NCI-H1105 (cell line): Measurements from ENCODE around the gene FRYL.
"Not testable (repeated sequence)": the region's sequence is repeated elsewhere in the genome, so short reads cannot be mapped to it uniquely, and the experiment has no call there.

ENCODE experiments used
- DNase-seq: peaks from one replicate; lab custom pipeline; 2025; lab: John Stamatoyannopoulos, UW

FRYL gene

DNA sequence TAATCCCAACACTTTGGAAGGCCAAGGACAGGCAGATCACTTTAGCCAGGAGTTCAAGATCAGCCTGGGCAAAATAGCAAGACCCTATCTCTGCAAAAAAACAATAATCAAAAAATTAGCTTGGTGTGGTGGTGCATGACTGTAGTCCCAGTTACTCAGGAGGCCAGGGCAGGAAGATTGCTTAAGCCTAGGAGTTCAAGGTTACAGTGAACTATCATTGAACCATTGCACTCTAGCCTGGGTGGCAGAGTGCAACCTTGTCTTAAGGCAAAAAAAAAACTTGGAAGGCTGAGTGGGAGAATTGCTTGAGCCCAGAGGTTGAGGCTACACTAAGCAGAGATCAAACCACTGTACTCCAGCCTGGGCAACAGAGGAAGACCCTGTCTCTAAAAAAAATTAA is 5.2 kb upstream of the FRYL start:
- no peak for DNase-seq

- no peak for DNase-seq
Measured at GRCh38 chr4:48781968-48782367, 1.9 kb upstream of the FRYL start.

DNA sequence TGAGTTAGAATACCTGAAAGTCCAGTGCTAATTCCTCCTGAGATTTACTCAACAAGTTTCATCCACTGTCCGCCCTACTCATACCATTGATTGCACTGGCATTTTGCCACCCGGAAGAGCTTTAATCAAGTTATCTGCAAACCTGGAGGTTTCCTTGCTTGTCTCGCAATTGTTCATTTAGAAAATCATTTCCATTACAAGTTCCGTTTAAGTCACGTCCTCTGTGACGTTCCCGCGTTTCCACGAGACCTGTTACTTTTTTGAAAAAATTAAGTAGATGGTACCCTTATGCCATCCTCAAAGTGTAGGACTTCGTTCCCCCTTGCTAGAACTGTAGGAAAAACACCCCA is 761 bp upstream of the FRYL start:
- no peak for DNase-seq

DNA sequence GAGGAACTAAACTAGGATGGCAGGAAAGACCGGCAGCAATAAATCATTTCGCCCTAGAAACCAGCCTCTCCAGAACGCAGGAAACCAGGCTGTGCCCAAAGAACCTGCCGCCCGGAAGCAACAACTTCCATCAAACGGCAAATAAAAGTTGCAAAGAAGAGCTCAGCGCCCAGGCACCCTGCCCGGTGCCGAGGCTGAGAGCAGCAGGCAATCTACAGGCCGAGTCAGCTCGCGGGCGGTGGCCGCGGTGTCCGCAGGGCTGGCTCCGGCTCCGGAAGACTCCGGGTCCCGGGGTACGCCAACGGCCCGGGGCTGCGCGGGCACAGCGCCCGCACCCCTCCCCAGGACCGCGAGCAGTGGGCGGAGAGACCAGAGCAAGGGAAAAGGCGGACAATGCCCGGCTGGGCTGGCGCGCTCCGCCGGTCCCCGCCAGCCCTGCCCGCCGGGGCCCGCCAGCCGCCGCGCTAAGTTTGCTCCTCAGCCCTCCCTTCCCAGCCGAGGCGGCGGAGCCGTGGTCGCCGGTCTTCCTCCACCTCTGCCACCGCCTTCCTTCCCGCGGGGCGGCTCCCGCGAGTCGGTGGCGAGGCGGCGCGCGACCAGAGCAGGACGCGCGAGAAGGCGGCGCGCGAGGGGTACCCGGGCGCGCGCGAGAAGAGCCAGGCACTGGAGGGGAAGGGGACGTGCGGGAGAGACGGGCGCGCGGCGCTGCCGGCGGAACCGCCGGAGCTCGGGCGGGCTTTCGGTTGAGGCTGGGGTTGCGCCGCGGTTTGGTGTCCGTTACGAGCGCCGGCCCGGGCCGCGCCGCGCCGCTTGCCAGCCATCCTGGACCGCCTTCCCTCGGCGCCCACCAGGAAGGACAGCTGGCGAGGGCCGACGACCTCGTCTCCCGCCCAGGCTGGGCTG is 733 bp downstream of the FRYL start:
- DNase-seq, result peak; percentile 23

- no peak for DNase-seq
Measured at GRCh38 chr4:48778431-48779094, 1.5 kb downstream of the FRYL start.

DNA sequence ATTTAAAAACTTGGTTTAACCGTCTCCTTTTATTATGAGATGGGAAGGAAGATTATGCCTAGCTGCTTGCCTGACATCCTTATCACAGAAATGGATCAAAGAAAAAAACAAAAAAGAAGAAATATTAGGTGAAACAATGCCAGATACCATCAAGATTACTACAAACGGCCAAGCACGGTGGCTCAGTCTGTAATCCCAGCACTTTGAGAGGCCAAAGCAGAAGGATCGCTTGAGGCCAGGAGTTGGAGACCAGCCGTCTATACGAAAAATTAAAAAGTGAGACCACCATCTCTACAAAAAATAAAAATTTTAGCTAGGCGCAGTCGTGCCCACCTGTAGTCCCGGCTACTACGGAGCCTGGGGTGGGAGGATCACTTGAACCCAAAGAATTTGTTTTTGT is 2.3 kb downstream of the FRYL start:
- no peak for DNase-seq

GRCh38 chr4:48774760-48775710 is 5.0 kb downstream of the FRYL start:
- no peak for DNase-seq

DNA sequence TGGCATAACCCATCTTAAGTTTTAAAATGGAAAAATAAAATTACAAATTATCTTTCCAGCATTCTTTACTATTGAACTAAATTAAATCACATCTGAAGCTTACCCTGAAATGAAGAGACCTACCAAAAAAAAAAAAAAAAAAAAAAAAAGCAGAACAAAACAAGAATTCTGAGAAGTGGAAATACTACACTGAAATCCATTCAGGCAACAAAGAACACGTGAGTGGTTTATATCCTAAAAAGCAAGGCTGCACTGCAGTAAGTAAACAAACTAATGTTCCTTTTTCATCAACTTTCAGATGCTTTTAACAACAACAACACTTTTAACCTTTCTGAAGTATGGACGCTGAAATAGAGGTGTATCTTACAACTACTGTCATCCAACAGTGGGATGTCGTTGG is 7.5 kb downstream of the FRYL start:
- DNase-seq, result no peak

DNA sequence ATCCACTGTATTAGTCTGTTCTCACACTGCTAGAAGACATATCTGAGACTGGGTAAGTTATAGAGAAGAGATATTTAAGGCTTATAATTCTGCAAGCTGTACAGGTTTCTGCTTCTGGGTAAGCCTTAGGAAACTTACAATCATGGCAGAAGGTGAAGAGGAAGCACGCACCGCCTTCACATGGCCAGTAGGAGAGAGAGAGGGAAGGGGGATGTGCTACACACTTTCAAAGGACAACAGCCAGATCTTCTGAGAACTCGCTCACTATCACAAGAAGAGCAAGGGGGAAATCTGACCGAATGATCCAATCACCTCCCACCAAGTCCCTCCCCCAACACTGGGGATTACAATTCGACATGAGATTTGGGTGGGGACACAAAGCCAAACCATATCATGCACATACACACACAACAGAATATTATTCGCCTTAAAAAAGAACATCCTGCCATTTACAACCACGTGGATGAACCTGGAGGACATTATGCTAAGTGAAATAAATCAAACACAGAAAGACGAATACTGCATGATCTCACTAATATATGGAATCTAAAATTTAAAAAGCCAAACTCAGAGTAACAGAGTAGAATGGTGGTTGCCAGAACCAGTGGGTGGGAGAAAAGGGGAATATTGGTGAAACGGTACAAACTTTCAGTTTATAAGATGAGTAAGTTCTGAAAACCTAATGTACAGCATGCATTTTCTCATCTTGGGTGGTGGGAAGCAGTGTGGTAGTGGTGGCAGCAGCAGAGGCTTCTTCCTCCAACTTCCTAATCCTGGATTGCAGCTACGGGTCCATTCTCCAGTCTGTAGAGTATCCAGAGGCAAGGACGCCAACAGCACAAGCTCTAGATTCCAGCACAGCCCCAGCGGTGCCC is 12.8 kb downstream of the FRYL start:
- DNase-seq, result no peak

- no peak for DNase-seq
Measured at GRCh38 chr4:48766131-48766792, 13.8 kb downstream of the FRYL start.

GRCh38 chr4:48762408-48762807 is 17.7 kb downstream of the FRYL start:
- no peak for DNase-seq

- no peak for DNase-seq
Measured at GRCh38 chr4:48761286-48761685, 18.8 kb downstream of the FRYL start.

- not testable (repeated sequence) for DNase-seq
Measured at GRCh38 chr4:48758703-48759102, 21.4 kb downstream of the FRYL start.

GRCh38 chr4:48756689-48757220 is 23.3 kb downstream of the FRYL start:
- DNase-seq, result no peak

- no peak for DNase-seq
Measured at GRCh38 chr4:48755281-48755680, 24.8 kb downstream of the FRYL start.

GRCh38 chr4:48753159-48753558 is 26.9 kb downstream of the FRYL start:
- DNase-seq, result no peak

- DNase-seq, result no peak
Measured at GRCh38 chr4:48752726-48753125, 27.4 kb downstream of the FRYL start.

DNA sequence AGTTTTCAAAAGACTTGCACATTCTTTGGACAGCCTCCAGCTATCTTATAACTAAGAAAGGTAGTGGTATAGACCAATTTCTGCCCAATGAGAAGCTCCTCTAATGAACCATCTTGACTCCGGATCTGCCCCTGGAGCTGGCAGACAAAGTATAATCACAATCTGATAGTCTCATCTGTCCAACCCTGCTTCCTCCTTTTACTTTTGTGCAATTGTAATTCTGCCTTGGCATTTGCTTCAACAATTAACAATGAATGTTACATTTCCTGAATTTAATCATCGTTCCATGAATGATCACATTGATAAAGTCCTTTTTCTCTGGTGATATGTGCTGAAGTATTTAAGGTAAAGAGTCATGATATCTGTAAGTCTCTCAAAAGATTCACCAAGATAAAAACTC is 27.8 kb downstream of the FRYL start:
- DNase-seq, result no peak

GRCh38 chr4:48748949-48749596 is 31.0 kb downstream of the FRYL start:
- DNase-seq, result no peak
